Naive B cell (primary cell): Measurements from ENCODE around the gene USP47. TPM values are rescaled to one million over a fixed set of nuclear protein-coding genes. Genes with fewer than 3 reads are reported as not detected.

Experiments
- ATAC-seq, 2 donors: fragments of 150-1000 bp; cut with Tn5 transposase; 2 replicates each; pipeline ENCODE4 v1.10.0; 2021; ENCODE audit warnings: low read depth in 2 of 2, mild to moderate bottlenecking in 2 of 2, moderate library complexity in 2 of 2
- DNase-seq: peaks from one replicate; pipeline ENCODE4 v3.0.0; 2022
- H3K27ac Mint-ChIP-seq, 6 donors: one replicate each; pipeline ENCODE4 v1.8.0; 2020 to 2022; ENCODE audit warnings: mild to moderate bottlenecking in 6 of 6, mixed read lengths in 6 of 6, moderate library complexity in 5 of 6, inconsistent platforms in 2 of 6
- H3K27me3 Mint-ChIP-seq, 3 donors: one replicate each; pipeline ENCODE4 v1.8.0; 2021 to 2022; ENCODE audit warnings: mixed read lengths in 3 of 3, mild to moderate bottlenecking in 1 of 3
- H3K36me3 Mint-ChIP-seq, 2 donors: one replicate each; pipeline ENCODE4 v1.8.0; 2020 to 2022; ENCODE audit warnings: mixed read lengths in 2 of 2, inconsistent platforms in 1 of 2, mild to moderate bottlenecking in 1 of 2
- H3K4me1 Mint-ChIP-seq, 3 donors: one replicate each; pipeline ENCODE4 v1.8.0; 2020 to 2022; ENCODE audit warnings: mixed read lengths in 3 of 3, inconsistent platforms in 1 of 3, mild to moderate bottlenecking in 1 of 3, moderate library complexity in 1 of 3
- H3K4me3 Mint-ChIP-seq, 8 donors: one replicate each; pipeline ENCODE4 v1.8.0; 2020 to 2022; ENCODE audit warnings: mild to moderate bottlenecking in 8 of 8, mixed read lengths in 8 of 8, moderate library complexity in 8 of 8, inconsistent platforms in 2 of 8
- H3K9me3 Mint-ChIP-seq, 7 donors: one replicate each; pipeline ENCODE4 v1.8.0; 2020 to 2022; ENCODE audit warnings: mixed read lengths in 7 of 7, mild to moderate bottlenecking in 5 of 7, inconsistent platforms in 2 of 7, moderate library complexity in 1 of 7
- polyA plus RNA-seq, 6 donors: library from polyadenylated mRNA; unstranded; fragments of 300-500 nt; fragmentation: Illumina TruSeq; gene quantifications; one replicate each; pipeline ENCODE4 v1.2.3, GENCODE V29; 2021; ENCODE audit warnings: low read depth in 6 of 6

The USP47 gene
- polyA plus RNA-seq, 6 donors from 2014 or later: 28.5 to 51.7 (median 33.3) TPM

GRCh38 chr11:11894486-11894885 lies 52.7 kb downstream of the USP47 start:
- Mint-ChIP-seq H3K4me1 (peaks cover 0 to 3% (median 0%) of the 10 kb centered on the region in 3 donors), H3K36me3 (peaks cover 13 to 16% of the 10 kb centered on the region in 2 donors), H3K27me3 (no peaks in the 10 kb centered on the region), H3K4me3 (no peak overlapping the region), H3K27ac (no peak overlapping the region), H3K9me3 (no peaks in the 10 kb centered on the region)
- ATAC-seq (no peak), DNase-seq (no peak)

- Mint-ChIP-seq H3K4me3 (no peak overlapping the region), H3K9me3 (no peaks in the 10 kb centered on the region), H3K4me1 (no peaks in the 10 kb centered on the region), H3K27ac (peak overlapping the region in 2 of 6 donors; percentile 67 to 74), H3K27me3 (no peaks in the 10 kb centered on the region), H3K36me3 (peaks cover 13 to 16% of the 10 kb centered on the region in 2 donors)
- ATAC-seq: no peak
- no peak for DNase-seq
Measured at GRCh38 chr11:11895672-11896071, 53.9 kb downstream of the USP47 start.

DNA sequence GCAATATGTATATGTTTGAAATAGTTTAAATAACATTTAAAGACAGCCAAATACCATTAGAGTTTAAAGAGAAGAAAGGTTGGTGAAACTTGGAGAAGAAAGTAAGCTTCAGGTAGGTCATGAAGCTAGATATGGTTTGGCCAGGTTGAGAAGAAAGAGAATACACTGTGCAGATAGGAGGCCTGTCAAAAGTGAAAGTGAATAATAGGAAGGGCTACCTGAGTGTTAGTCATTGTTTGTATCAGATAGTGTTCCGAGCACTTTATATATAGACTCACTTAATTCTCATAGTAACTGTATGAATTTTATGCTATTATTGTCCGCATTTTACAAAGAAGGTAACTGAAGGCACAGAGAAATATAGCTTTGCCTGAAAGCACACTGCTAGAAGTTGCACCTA lies 56.9 kb downstream of the USP47 start:
- DNase-seq (no peak), ATAC-seq (no peak)
- Mint-ChIP-seq H3K9me3 (no peaks in the 10 kb centered on the region), H3K27me3 (no peaks in the 10 kb centered on the region), H3K4me1 (no peaks in the 10 kb centered on the region), H3K27ac (no peak overlapping the region), H3K4me3 (no peak overlapping the region), H3K36me3 (peaks cover 10 to 25% of the 10 kb centered on the region in 2 donors)

GRCh38 chr11:11899401-11899800 lies 57.6 kb downstream of the USP47 start:
- no peaks in the 10 kb centered on the region for H3K4me1 Mint-ChIP-seq
- ATAC-seq (no peak), DNase-seq (no peak)
- H3K27ac Mint-ChIP-seq: peak overlapping the region in 2 of 6 donors; percentile 1 to 5
- peaks cover 14 to 29% of the 10 kb centered on the region in 2 donors for H3K36me3 Mint-ChIP-seq
- H3K9me3 Mint-ChIP-seq: no peaks in the 10 kb centered on the region
- no peak overlapping the region for H3K4me3 Mint-ChIP-seq
- no peaks in the 10 kb centered on the region for H3K27me3 Mint-ChIP-seq

DNA sequence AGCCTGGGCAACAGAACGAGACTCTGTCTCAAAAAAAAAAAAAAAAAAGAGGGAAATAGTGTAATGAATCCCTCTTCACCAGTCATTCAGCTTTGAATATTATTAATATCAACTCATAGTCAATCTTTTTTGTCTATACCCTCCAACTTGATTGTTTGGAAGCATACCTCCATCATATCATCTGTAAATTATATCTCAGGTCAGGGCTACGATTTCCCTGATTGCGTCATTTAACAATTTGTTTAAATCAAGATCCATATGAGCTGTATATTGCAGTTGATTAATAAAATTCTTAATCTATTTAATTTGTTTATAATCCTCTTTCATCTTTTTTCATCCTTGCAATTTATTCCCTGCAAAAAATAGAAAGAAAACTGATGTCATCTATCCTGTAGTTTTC lies 60.2 kb downstream of the USP47 start:
- no peak overlapping the region for H3K27ac Mint-ChIP-seq
- ATAC-seq: no peak
- no peaks in the 10 kb centered on the region for H3K27me3 Mint-ChIP-seq
- no peaks in the 10 kb centered on the region for H3K9me3 Mint-ChIP-seq
- H3K4me1 Mint-ChIP-seq: no peaks in the 10 kb centered on the region
- H3K4me3 Mint-ChIP-seq: no peak overlapping the region
- H3K36me3 Mint-ChIP-seq: peaks cover 9 to 29% of the 10 kb centered on the region in 2 donors
- DNase-seq: no peak

GRCh38 chr11:11909727-11910126 lies 68.0 kb downstream of the USP47 start:
- Mint-ChIP-seq H3K4me1 (no peaks in the 10 kb centered on the region), H3K27me3 (no peaks in the 10 kb centered on the region), H3K36me3 (peaks cover 10 to 19% of the 10 kb centered on the region in 2 donors), H3K4me3 (no peak overlapping the region), H3K9me3 (no peaks in the 10 kb centered on the region), H3K27ac (no peak overlapping the region)
- ATAC-seq: no peak
- no peak for DNase-seq

DNA sequence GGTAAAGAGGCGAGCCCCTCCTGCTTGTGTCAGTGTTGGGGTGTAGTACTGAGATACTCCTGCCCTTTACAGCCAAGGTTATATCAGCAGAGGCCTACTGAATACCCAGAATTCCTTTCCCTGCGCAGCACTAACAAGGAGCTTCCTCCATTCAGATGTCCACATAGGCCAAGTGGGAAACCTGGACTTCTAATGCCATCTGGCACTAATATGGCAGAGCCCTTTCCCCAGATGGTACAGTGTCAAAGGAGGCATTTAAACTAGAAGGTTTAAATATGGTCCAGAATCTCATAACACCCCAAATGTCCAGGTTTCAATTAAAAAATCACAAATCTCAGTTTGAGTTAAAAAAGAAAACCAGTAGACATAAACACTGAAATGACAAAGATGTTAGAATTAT lies 68.8 kb downstream of the USP47 start:
- ATAC-seq: no peak
- H3K4me3 Mint-ChIP-seq: no peak overlapping the region
- no peaks in the 10 kb centered on the region for H3K4me1 Mint-ChIP-seq
- no peak for DNase-seq
- no peaks in the 10 kb centered on the region for H3K9me3 Mint-ChIP-seq
- H3K36me3 Mint-ChIP-seq: peaks cover 10 to 19% of the 10 kb centered on the region in 2 donors
- peak overlapping the region in 2 of 6 donors; percentile 3 to 8 for H3K27ac Mint-ChIP-seq
- H3K27me3 Mint-ChIP-seq: no peaks in the 10 kb centered on the region

- H3K27me3 Mint-ChIP-seq: no peaks in the 10 kb centered on the region
- no peak overlapping the region for H3K27ac Mint-ChIP-seq
- no peak overlapping the region for H3K4me3 Mint-ChIP-seq
- H3K4me1 Mint-ChIP-seq: peaks cover 0 to 7% (median 0%) of the 10 kb centered on the region in 3 donors
- ATAC-seq: no peak
- H3K9me3 Mint-ChIP-seq: no peaks in the 10 kb centered on the region
- H3K36me3 Mint-ChIP-seq: peaks cover 4 to 19% of the 10 kb centered on the region in 2 donors
- DNase-seq: no peak
Measured at GRCh38 chr11:11913395-11913794, 71.6 kb downstream of the USP47 start.

GRCh38 chr11:11915625-11916024 lies 73.9 kb downstream of the USP47 start:
- no peak for ATAC-seq
- DNase-seq: no peak
- peaks cover 4 to 18% of the 10 kb centered on the region in 2 donors for H3K36me3 Mint-ChIP-seq
- H3K27ac Mint-ChIP-seq: peak overlapping the region in 2 of 6 donors; percentile 36 to 80
- no peak overlapping the region for H3K4me3 Mint-ChIP-seq
- H3K4me1 Mint-ChIP-seq: peaks cover 0 to 7% (median 0%) of the 10 kb centered on the region in 3 donors
- no peaks in the 10 kb centered on the region for H3K27me3 Mint-ChIP-seq
- no peaks in the 10 kb centered on the region for H3K9me3 Mint-ChIP-seq

GRCh38 chr11:11916981-11917399 lies 75.2 kb downstream of the USP47 start:
- H3K4me3 Mint-ChIP-seq: no peak overlapping the region
- H3K9me3 Mint-ChIP-seq: no peaks in the 10 kb centered on the region
- no peak for ATAC-seq
- H3K27me3 Mint-ChIP-seq: no peaks in the 10 kb centered on the region
- H3K36me3 Mint-ChIP-seq: peaks cover 4% of the 10 kb centered on the region in 2 donors
- no peak for DNase-seq
- peak overlapping the region in 2 of 6 donors; percentile 62 to 64 for H3K27ac Mint-ChIP-seq
- peaks cover 0 to 7% (median 0%) of the 10 kb centered on the region in 3 donors for H3K4me1 Mint-ChIP-seq

- ATAC-seq (no peak), DNase-seq (no peak)
- Mint-ChIP-seq H3K4me1 (peaks cover 10 to 30% (median 13%) of the 10 kb centered on the region in 3 donors), H3K9me3 (peaks cover 0 to 6% (median 0%) of the 10 kb centered on the region in 7 donors), H3K4me3 (no peak overlapping the region), H3K27me3 (no peaks in the 10 kb centered on the region), H3K36me3 (peaks cover 34 to 37% of the 10 kb centered on the region in 2 donors), H3K27ac (peak overlapping the region in 1 of 6 donors; percentile 1)
Measured at GRCh38 chr11:11923828-11924227, 82.1 kb downstream of the USP47 start.

- no peak overlapping the region for H3K4me3 Mint-ChIP-seq
- peaks cover 0 to 6% (median 0%) of the 10 kb centered on the region in 7 donors for H3K9me3 Mint-ChIP-seq
- no peak overlapping the region for H3K27ac Mint-ChIP-seq
- H3K27me3 Mint-ChIP-seq: no peaks in the 10 kb centered on the region
- DNase-seq (no peak), ATAC-seq (no peak)
- H3K4me1 Mint-ChIP-seq: peaks cover 10 to 23% (median 13%) of the 10 kb centered on the region in 3 donors
- peaks cover 49 to 68% of the 10 kb centered on the region in 2 donors for H3K36me3 Mint-ChIP-seq
Measured at GRCh38 chr11:11929920-11930319, 88.1 kb downstream of the USP47 start.

DNA sequence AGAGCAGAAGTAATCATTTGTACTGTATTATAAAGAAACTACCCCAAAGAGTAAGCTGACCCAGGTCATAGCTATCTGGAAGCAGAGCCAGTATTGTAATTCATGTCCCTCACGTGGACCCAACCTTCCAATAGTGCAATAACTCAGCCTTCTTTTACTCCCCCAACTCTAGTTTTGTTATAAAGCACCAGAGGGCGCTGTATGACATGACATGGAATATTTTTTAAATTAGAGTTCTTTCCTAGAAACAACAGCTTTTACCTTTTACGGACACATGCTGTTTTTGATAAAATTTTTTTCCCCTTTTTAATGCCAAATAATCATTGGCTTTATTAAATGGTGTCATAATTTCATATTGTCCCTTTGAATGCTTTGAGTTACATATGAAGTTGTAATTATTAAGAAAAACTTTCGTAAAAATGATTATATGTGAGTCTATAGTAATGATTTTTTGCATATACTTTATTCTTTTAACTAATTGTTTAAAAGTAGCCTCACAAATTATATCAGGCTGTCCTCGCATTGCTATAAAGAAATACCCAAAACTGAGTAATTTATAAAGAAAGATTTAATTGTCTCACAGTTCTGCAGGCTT lies 89.8 kb downstream of the USP47 start:
- no peaks in the 10 kb centered on the region for H3K27me3 Mint-ChIP-seq
- H3K27ac Mint-ChIP-seq: no peak overlapping the region
- no peak overlapping the region for H3K4me3 Mint-ChIP-seq
- H3K4me1 Mint-ChIP-seq: peaks cover 2 to 7% (median 6%) of the 10 kb centered on the region in 3 donors
- peaks cover 0 to 5% (median 0%) of the 10 kb centered on the region in 7 donors for H3K9me3 Mint-ChIP-seq
- ATAC-seq (no peak), DNase-seq (no peak)
- peaks cover 42 to 54% of the 10 kb centered on the region in 2 donors for H3K36me3 Mint-ChIP-seq

DNA sequence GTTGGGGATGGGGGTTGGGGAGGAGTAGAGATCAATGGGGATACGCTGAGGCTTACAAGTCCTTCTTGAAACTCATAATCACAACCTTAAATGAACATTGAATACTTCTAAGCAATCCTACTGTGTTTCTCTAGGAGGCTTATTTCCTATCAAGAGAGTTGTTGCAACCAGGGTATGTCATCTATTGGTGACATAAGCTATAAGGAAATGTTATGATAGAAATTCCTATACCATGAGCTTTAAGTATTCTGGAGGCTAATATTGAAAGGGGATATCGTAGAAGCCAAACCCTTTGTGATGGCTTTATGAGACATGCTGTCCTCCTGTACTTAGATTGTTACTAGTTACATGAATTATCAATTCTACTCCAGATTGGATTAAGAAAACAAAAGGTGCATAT lies 93.8 kb downstream of the USP47 start:
- no peak for ATAC-seq

More for the DNA sequence above, 93.8 kb downstream of the USP47 start:
- Mint-ChIP-seq H3K4me1 (no peaks in the 10 kb centered on the region), H3K36me3 (peaks cover 50 to 56% of the 10 kb centered on the region in 2 donors), H3K4me3 (no peak overlapping the region), H3K9me3 (no peaks in the 10 kb centered on the region), H3K27ac (no peak overlapping the region), H3K27me3 (no peaks in the 10 kb centered on the region)
- DNase-seq: no peak
